Measurements from ENCODE around the gene AFG1L.

DNA sequence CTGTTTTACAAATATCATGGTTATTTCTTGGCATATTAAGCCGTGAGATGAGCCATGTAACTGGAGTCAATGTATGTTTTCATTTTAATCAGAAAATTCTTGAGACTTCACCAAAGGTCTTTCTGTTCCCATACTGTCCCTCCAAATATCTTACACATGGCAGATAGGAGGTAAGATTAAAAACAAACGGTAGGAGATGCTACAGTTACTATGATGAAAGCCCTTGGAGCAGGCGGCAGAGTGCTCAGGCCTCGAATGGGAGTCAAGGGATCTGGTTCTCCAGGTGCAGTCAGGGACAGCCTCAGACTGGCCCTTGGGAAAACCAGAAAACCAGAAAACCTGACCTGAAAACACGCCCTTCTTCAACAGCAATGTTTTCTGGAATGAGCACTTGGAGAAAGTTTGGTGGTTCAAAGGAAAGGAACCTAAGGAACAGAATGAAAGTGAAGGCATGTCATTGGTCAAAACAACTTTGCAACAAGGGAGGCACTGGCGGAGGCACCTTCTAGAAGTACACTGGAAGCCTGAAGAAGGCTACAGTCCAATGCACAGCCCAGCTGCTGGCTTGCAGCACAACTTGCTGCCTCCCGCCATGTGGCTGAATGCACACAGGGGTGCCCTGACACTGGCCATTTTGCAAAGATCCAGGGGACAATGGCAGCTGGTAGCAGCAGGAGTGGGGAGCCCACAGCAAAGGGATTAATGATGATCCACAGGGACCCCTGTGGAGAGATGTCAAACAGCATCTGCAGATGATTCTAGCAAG is 248.5 kb downstream of the AFG1L start:
- TF ChIP-seq POLR2A (IDR thresholded peaks at IDR 0.05) (no peak), CTCF (IDR thresholded peaks at IDR 0.05) (no peak), EP300 (IDR thresholded peaks at IDR 0.05) (no peak)
